ENCODE measurements around the gene GRM5.

DNA sequence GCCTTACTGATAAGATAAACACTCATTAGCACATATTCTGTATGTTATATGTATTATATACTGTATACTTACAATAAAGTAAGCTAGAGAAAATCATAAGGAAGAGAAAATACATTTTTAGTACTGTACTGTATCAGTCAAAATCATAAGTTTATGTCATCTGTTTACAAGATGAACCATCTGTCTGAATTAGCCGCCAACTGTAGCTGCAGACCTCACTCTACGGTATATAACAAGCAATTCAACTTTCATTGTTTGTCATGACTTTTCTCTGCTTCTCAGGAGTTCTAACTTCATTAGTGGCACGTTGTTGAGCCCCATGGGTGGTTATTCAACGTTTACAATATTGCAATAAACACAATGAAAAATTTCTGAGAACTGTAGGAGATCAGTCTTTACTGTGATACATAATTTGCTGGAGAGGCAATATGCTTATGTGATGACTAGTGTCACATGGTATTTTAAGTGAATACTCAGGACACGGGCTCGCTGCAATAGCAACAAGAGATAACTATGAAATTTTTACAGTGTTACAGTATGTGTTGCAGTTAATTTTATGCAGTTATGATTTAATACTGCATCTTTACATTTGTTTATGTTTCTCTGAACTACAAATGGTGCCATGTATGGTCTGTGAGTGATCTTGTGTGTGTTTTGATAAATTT, 596.1 kb downstream of the GRM5 start:
- TF ChIP-seq POU2F2 (IDR thresholded peaks at IDR 0.05; ENCODE audit: low read depth, low read length) (no peak), TAF1 (IDR thresholded peaks at IDR 0.05; ENCODE audit: low read depth, low read length) (no peak), POLR2A (IDR thresholded peaks at IDR 0.05; ENCODE audit: low read depth, low read length) (no peak), POLR2AphosphoS5 (IDR thresholded peaks at IDR 0.05; ENCODE audit: low read depth, low read length) (no peak), PAX5 (IDR thresholded peaks at IDR 0.05; ENCODE audit: insufficient read depth, low read length, severe bottlenecking) (no peak)
